Liver (tissue), 9 donors: ENCODE data around the gene SMOC2. TPM values are rescaled to one million over a fixed set of nuclear protein-coding genes. Genes with fewer than 3 reads are reported as not detected.

Experiments used
- DNase-seq: peaks from one replicate; pipeline ENCODE4 v3.0.0-alpha.2; 2017; ENCODE audit warnings: low spot score
- H3K27ac ChIP-seq, 2 donors: one replicate each; pipeline ENCODE4 v1.7.0; 2013; ENCODE audit warnings: inconsistent platforms in 2 of 2, low read length in 2 of 2, control low read depth in 1 of 2, low read depth in 1 of 2, mild to moderate bottlenecking in 1 of 2
- H3K27me3 ChIP-seq, 4 donors: one replicate each; pipeline versions ENCODE4 v1.6.1 to v1.7.0; 2013; ENCODE audit warnings: low read length in 3 of 4, inconsistent platforms in 1 of 4, mild to moderate bottlenecking in 1 of 4, moderate library complexity in 1 of 4; ENCODE audit not compliant: control insufficient read depth in 4 of 4, insufficient read depth in 4 of 4
- H3K36me3 ChIP-seq, 4 donors: one replicate each; pipeline versions ENCODE4 v1.6.1 to v1.7.0; 2013; ENCODE audit warnings: low read length in 3 of 4, mild to moderate bottlenecking in 3 of 4, low read depth in 1 of 4, moderate library complexity in 1 of 4; ENCODE audit not compliant: control insufficient read depth in 4 of 4, insufficient read depth in 3 of 4
- H3K4me1 ChIP-seq, 4 donors: one replicate each; pipeline versions ENCODE4 v1.6.1 to v1.7.0; 2013; ENCODE audit warnings: low read length in 3 of 4, mild to moderate bottlenecking in 3 of 4, moderate library complexity in 1 of 4; ENCODE audit not compliant: control insufficient read depth in 4 of 4, insufficient read depth in 4 of 4
- H3K4me3 ChIP-seq, 3 donors: one replicate each; pipeline versions ENCODE4 v1.6.1 to v1.7.0; 2013; ENCODE audit warnings: low read length in 3 of 3, control low read depth in 1 of 3, low read depth in 1 of 3, mild to moderate bottlenecking in 1 of 3
- H3K9ac ChIP-seq, 2 donors: one replicate each; pipeline ENCODE4 v1.7.0; 2013; ENCODE audit warnings: low read length in 2 of 2, mild to moderate bottlenecking in 2 of 2, moderate library complexity in 2 of 2, control low read depth in 1 of 2, low read depth in 1 of 2
- H3K9me3 ChIP-seq, 4 donors: one replicate each; pipeline versions ENCODE4 v1.6.1 to v1.7.0; 2013; ENCODE audit warnings: low read length in 3 of 4; ENCODE audit not compliant: control insufficient read depth in 4 of 4
- CTCF ChIP-seq: fragments of 150-350 bp; IDR thresholded peaks from 2 replicates; pipeline ENCODE4 v1.5.1; 2017; ENCODE audit warnings: improper control_type of control experiment, low read depth, low read length; ENCODE audit not compliant: missing input control
- EGR1 ChIP-seq, 2 donors: IDR thresholded peaks; 2 replicates each; pipeline ENCODE4 v1.6.1; 2016 to 2018; ENCODE audit warnings: antibody characterized with exemption in 2 of 2, low read depth in 2 of 2
- FOXA1 ChIP-seq: IDR thresholded peaks from 2 replicates; pipeline ENCODE4 v1.6.1; 2016; ENCODE audit warnings: antibody characterized with exemption
- FOXA2 ChIP-seq: IDR thresholded peaks from 2 replicates; pipeline ENCODE4 v1.6.1; 2016; ENCODE audit warnings: antibody characterized with exemption
- GABPA ChIP-seq, 2 donors: IDR thresholded peaks in 1 of 2; conservative IDR thresholded peaks in 1 of 2; 2 replicates each; pipeline ENCODE4 v1.6.1; 2016; ENCODE audit warnings: antibody characterized with exemption in 2 of 2, mild to moderate bottlenecking in 1 of 2, moderate library complexity in 1 of 2
- HNF4A ChIP-seq, 2 donors: conservative IDR thresholded peaks; 2 replicates each; pipeline ENCODE4 v1.6.1; 2016; ENCODE audit warnings: antibody characterized with exemption in 2 of 2, mild to moderate bottlenecking in 2 of 2
- HNF4G ChIP-seq: IDR thresholded peaks from 2 replicates; pipeline ENCODE4 v1.6.1; 2016; ENCODE audit warnings: antibody characterized with exemption
- JUND ChIP-seq, 2 donors: IDR thresholded peaks; 2 replicates each; pipeline ENCODE4 v1.6.1; 2016; ENCODE audit warnings: antibody characterized with exemption in 2 of 2
- RAD21 ChIP-seq, 2 donors: IDR thresholded peaks; 2 replicates each; pipeline ENCODE4 v1.6.1; 2016; ENCODE audit warnings: antibody characterized with exemption in 2 of 2, mild to moderate bottlenecking in 2 of 2
- RXRA ChIP-seq, 2 donors: IDR thresholded peaks; 2 replicates each; pipeline ENCODE4 v1.6.1; 2017 to 2018; ENCODE audit warnings: antibody characterized with exemption in 2 of 2, mild to moderate bottlenecking in 1 of 2
- SP1 ChIP-seq: IDR thresholded peaks from 2 replicates; pipeline ENCODE4 v1.6.1; 2018; ENCODE audit warnings: antibody characterized with exemption, mild to moderate bottlenecking
- TAF1 ChIP-seq: conservative IDR thresholded peaks from 2 replicates; pipeline ENCODE4 v1.6.1; 2016; ENCODE audit warnings: antibody characterized with exemption, mild to moderate bottlenecking
- YY1 ChIP-seq: IDR thresholded peaks from 2 replicates; pipeline ENCODE4 v1.6.1; 2016; ENCODE audit warnings: antibody characterized with exemption, mild to moderate bottlenecking
- WGBS: extraction: QIAGEN DNeasy Blood & Tissue Kit; methylation state at CpG from one replicate; pipeline ENCODE4 v1.1.7; 2013; 5-methylcytosine and 5-hydroxymethylcytosine counted together
- polyA plus RNA-seq, 2 donors: library from polyadenylated mRNA; stranded (reverse) in 1 of 2; unstranded in 1 of 2; fragments of 200-250 nt in 1 of 2; fragments of >200 nt in 1 of 2; fragmentation: Nextera tagmentation in 1 of 2; extraction: Ambion mirVana in 1 of 2; gene quantifications; one replicate each; pipeline versions ENCODE4 v1.2.1 to v1.2.3, GENCODE V29; 2013 to 2015
- total RNA-seq, 2 donors: library from RNA; depleted of rRNA; stranded (reverse); fragments of >200 nt; gene quantifications; one replicate each; pipeline ENCODE4 v1.2.3, GENCODE V29; 2014
- TF ChIP-seq, protein P1 (sequence below): IDR thresholded peaks from 2 replicates; pipeline ENCODE4 v1.6.1; 2016; ENCODE audit warnings: antibody characterized with exemption
- TF ChIP-seq, protein P2 (sequence below): IDR thresholded peaks from 2 replicates; pipeline ENCODE4 v1.6.1; 2016; ENCODE audit warnings: antibody characterized with exemption
- TF ChIP-seq, protein P3 (sequence below): IDR thresholded peaks from 2 replicates; pipeline ENCODE4 v1.6.1; 2016; ENCODE audit warnings: antibody characterized with exemption
- donor health status: healthy.
- donor health status: healthy.
- donor health status: healthy.
- donor health status: healthy.
- donor health status: healthy.

The SMOC2 gene
- total and polyA plus RNA-seq, 4 donors: 0.23 to 1.9 (median 1.1) TPM

DNA sequence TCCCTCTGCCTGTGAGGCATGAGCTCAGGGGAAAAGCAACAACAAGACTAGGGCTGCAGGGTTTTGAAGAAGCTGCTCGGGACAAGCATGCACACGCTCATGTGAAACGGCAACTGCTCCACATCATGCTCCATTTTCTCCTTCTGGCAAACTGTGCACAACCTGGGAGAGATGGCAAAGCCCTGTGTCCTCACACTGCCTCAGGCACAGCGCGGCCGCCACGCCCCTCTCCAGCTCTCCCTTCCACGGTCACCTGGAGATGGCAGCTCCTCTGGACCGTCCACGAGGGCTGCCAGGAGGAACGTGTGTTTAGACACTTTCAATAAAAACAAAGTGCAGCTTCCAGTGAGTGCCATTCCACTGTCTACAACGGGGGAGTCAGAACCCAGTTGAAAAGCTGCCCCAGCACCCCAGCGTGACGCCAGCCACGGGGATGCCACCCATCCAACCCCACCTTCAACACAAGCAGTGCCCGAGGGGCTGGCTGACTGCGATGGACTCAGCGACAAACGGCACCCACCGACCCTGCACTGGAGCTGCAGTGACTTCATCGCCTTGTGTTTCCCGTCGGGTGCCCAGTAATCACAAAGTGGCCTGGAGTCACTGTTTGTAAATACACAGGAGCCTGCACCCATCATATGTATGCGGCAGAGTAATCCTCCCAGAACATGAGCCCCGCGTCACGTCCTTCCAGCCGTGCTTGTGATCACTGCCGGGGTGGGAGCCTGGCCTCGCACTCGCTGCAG, 16.1 kb downstream of the SMOC2 start:
- DNase-seq: no peak
- Histone ChIP-seq H3K9me3 (no peaks in the 10 kb centered on the region), H3K9ac (no peak overlapping the region), H3K4me1 (no peaks in the 10 kb centered on the region), H3K27me3 (peaks cover 0 to 5% (median 0%) of the 10 kb centered on the region in 4 donors), H3K27ac (no peak overlapping the region), H3K4me3 (no peak overlapping the region), H3K36me3 (no peaks in the 10 kb centered on the region)
- TF ChIP-seq TAF1 (no peak), YY1 (no peak), CTCF (no peak), RAD21 (IDR thresholded peaks at IDR 0.05) (no peak), SP1 (no peak), RXRA (IDR thresholded peaks at IDR 0.05) (no peak), FOXA1 (no peak), JUND (IDR thresholded peaks at IDR 0.05) (no peak), EGR1 (IDR thresholded peaks at IDR 0.05; ENCODE audit: low read depth in 2 of 2) (no peak)
- TF ChIP-seq, protein P1, sequence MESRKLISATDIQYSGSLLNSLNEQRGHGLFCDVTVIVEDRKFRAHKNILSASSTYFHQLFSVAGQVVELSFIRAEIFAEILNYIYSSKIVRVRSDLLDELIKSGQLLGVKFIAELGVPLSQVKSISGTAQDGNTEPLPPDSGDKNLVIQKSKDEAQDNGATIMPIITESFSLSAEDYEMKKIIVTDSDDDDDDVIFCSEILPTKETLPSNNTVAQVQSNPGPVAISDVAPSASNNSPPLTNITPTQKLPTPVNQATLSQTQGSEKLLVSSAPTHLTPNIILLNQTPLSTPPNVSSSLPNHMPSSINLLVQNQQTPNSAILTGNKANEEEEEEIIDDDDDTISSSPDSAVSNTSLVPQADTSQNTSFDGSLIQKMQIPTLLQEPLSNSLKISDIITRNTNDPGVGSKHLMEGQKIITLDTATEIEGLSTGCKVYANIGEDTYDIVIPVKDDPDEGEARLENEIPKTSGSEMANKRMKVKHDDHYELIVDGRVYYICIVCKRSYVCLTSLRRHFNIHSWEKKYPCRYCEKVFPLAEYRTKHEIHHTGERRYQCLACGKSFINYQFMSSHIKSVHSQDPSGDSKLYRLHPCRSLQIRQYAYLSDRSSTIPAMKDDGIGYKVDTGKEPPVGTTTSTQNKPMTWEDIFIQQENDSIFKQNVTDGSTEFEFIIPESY: no peak
- 84% methylated on average over 31 of the region's 31 CpGs for WGBS

DNA sequence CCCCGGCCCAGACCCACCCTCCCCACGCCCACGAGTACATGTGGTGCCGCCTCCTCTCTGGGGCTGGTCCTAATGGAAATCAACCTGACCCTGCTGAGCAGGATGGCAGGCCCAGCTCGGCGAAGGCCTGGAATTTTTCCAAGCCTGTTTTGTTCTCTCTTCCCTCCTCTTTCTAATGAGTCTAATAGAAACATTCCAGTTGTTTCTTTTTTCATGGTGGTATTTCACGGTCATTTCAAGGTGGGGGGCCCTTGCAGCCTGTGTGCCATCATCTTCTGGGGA, 16.6 kb downstream of the SMOC2 start:
- no peaks in the 10 kb centered on the region for H3K36me3 ChIP-seq
- H3K9ac ChIP-seq: no peak overlapping the region
- H3K9me3 ChIP-seq: no peaks in the 10 kb centered on the region
- no peak overlapping the region for H3K4me3 ChIP-seq
- H3K4me1 ChIP-seq: no peaks in the 10 kb centered on the region
- no peak overlapping the region for H3K27ac ChIP-seq
- no peak for TF ChIP-seq FOXA1
- TF ChIP-seq HNF4A (conservative IDR thresholded peaks at IDR 0.05): no peak
- TF ChIP-seq SP1: no peak
- no peak for TF ChIP-seq HNF4G
- TF ChIP-seq GABPA (IDR thresholded peaks at IDR 0.05 in 1 of 2, conservative IDR thresholded peaks at IDR 0.05 in 1 of 2): no peak
- no peak for DNase-seq
- H3K27me3 ChIP-seq: peaks cover 0 to 8% (median 0%) of the 10 kb centered on the region in 4 donors
- WGBS: 60% methylated on average over 7 of the region's 7 CpGs

DNA sequence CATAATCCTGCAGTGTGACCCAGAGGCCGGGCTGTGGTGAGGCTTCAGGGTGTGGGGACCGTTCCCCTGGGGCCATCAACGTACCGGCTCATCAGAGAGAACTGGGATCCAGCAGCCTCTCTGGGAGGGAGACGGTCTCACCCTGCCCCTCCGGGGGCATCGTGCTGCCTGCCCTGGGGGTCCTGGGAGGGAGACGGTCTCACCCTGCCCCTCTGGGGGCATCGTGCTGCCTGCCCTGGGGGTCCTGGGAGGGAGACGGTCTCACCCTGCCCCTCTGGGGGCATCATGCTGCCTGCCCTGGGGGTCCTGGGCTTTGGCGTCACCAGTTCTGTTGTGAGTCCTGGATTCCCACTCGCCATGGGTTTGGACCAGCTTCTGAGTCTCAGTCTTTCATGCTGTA, 17.1 kb downstream of the SMOC2 start:
- H3K4me1 ChIP-seq: no peaks in the 10 kb centered on the region
- TF ChIP-seq, protein P1: no peak
- TF ChIP-seq FOXA1 (no peak), HNF4A (conservative IDR thresholded peaks at IDR 0.05) (no peak), SP1 (no peak), RAD21 (IDR thresholded peaks at IDR 0.05) (no peak), HNF4G (no peak), FOXA2 (no peak), CTCF (no peak), GABPA (IDR thresholded peaks at IDR 0.05 in 1 of 2, conservative IDR thresholded peaks at IDR 0.05 in 1 of 2) (no peak)
- TF ChIP-seq, protein P2, sequence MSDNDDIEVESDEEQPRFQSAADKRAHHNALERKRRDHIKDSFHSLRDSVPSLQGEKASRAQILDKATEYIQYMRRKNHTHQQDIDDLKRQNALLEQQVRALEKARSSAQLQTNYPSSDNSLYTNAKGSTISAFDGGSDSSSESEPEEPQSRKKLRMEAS: no peak
- TF ChIP-seq, protein P3, sequence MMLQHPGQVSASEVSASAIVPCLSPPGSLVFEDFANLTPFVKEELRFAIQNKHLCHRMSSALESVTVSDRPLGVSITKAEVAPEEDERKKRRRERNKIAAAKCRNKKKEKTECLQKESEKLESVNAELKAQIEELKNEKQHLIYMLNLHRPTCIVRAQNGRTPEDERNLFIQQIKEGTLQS: no peak
- no peak for DNase-seq
- H3K9me3 ChIP-seq: no peaks in the 10 kb centered on the region
- no peak overlapping the region for H3K27ac ChIP-seq
- no peak overlapping the region for H3K4me3 ChIP-seq
- WGBS: 84% methylated on average over 12 of the region's 12 CpGs
- H3K36me3 ChIP-seq: no peaks in the 10 kb centered on the region
- H3K9ac ChIP-seq: no peak overlapping the region
- peaks cover 0 to 10% (median 0%) of the 10 kb centered on the region in 4 donors for H3K27me3 ChIP-seq
